Stimulated activated memory B cell treated with anti-CD40 and anti-IgM and Interleukin-4, amounts not matched to agents 10 μg/mL and 1 μg/mL and 100 μg/mL, for 72 hours (primary cell): ENCODE data around the gene METTL16.
"Not testable (repeated sequence)": the region's sequence is repeated elsewhere in the genome, so short reads cannot be mapped to it uniquely, and the experiment has no call there.

Experiments used
- ATAC-seq: fragments of 150-1000 bp; cut with Tn5 transposase; 2 replicates; pipeline ENCODE4 v1.10.0; 2021
- H3K27ac Mint-ChIP-seq: one replicate; pipeline ENCODE4 v1.8.0; 2022; ENCODE audit warnings: mild to moderate bottlenecking, mixed read lengths
- H3K27me3 Mint-ChIP-seq: one replicate; pipeline ENCODE4 v1.8.0; 2022; ENCODE audit warnings: mixed read lengths
- H3K36me3 Mint-ChIP-seq: one replicate; pipeline ENCODE4 v1.8.0; 2022; ENCODE audit warnings: mixed read lengths
- H3K4me1 Mint-ChIP-seq: one replicate; pipeline ENCODE4 v1.8.0; 2022; ENCODE audit warnings: mixed read lengths
- H3K4me3 Mint-ChIP-seq: one replicate; pipeline ENCODE4 v1.8.0; 2022; ENCODE audit warnings: mild to moderate bottlenecking, moderate library complexity, mixed read lengths
- H3K9me3 Mint-ChIP-seq: one replicate; pipeline ENCODE4 v1.8.0; 2022; ENCODE audit warnings: mixed read lengths

METTL16 gene

GRCh38 chr17:2511462-2512369, at the start of gene METTL16:
METTL16 (minus strand) TSS chr17:2511888; CDS start chr17:2502331, 9,557 bp downstream.
- no peak within 1 kb of the TSS for H3K4me3 Mint-ChIP-seq
- ATAC-seq = peak; percentile 100
- no peak within 1 kb of the TSS for H3K27ac Mint-ChIP-seq
- no peaks in the 10 kb centered on the region for H3K27me3 Mint-ChIP-seq
- no peaks in the 10 kb centered on the region for H3K9me3 Mint-ChIP-seq
- peaks cover 13% of the 10 kb centered on the region for H3K4me1 Mint-ChIP-seq
- peaks cover 11% of the 10 kb centered on the region for H3K36me3 Mint-ChIP-seq

DNA sequence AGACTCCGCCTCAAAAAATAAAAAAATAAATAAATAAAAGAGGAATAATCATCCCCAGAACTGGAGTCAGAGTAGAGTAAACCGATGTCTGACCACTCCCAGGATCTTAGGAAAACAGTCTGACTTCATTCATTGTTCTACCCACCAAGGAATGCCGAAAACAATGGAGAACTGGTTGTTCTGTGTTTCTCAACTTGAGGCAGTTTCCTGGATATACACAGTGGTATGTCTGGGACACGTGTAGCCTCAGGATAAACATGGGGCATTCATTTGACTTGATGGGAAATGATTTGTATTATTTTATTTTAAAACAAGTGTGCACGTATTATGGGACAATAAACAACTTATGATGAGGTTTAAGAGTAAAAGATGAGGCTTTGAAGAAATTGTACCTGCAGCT, 49.0 kb upstream of the METTL16 start:
- Mint-ChIP-seq H3K36me3 (no peaks in the 10 kb centered on the region), H3K4me3 (no peak overlapping the region), H3K4me1 (peaks cover 15% of the 10 kb centered on the region), H3K27ac (no peak overlapping the region), H3K9me3 (no peaks in the 10 kb centered on the region), H3K27me3 (peaks cover 17% of the 10 kb centered on the region)
- no peak for ATAC-seq

GRCh38 chr17:2551928-2552327, 40.2 kb upstream of the METTL16 start:
- ATAC-seq = no peak
- Mint-ChIP-seq H3K27ac (no peak overlapping the region), H3K9me3 (no peaks in the 10 kb centered on the region)

GRCh38 chr17:2551493-2551892, 39.8 kb upstream of the METTL16 start:
- Mint-ChIP-seq H3K27ac (no peak overlapping the region), H3K4me3 (no peak overlapping the region), H3K36me3 (no peaks in the 10 kb centered on the region), H3K9me3 (no peaks in the 10 kb centered on the region), H3K27me3 (peaks cover 11% of the 10 kb centered on the region), H3K4me1 (no peaks in the 10 kb centered on the region)
- ATAC-seq = no peak

More at GRCh38 chr17:2551928-2552327, 40.2 kb upstream of the METTL16 start:
- H3K4me1 Mint-ChIP-seq = no peaks in the 10 kb centered on the region
- peaks cover 11% of the 10 kb centered on the region for H3K27me3 Mint-ChIP-seq
- no peaks in the 10 kb centered on the region for H3K36me3 Mint-ChIP-seq
- H3K4me3 Mint-ChIP-seq = no peak overlapping the region

DNA sequence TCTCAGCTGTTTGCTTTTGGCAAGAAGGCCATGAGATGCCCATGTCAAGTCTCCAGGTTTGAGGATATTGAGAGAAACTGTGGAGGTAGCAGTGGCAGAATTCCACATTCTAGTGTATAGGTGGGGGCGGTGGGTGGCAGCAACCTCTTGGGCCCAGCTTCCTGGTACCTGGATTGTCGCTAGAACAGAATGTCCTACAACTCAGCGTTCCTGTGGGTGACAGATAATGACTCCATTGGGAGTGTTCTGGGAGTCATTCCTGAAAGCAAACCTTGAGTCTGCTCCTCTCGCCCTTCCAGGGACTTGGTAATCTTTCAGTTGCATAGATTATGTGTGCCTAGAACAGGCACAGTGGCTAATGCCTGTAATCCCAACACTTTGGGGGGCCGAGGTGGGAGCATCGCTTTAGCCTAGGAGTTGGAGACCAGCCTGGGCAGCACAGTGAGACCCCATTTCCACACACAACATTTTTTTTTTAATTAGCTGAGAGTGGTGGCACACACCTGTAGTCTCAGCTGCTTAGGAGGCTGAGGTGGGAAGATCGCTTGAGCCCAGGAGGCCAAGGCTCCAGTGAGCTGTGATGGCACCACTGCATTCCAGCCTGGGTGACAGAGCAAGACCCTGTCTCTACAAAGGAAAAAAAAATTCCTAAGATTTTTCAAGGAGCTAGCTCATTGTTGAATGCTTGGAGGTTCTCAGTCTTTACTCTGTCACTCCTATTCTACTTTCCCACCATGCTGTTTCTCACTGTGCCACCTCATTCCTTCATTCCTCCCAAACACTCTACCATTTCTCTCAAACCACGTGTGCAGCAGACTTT, 37.9 kb upstream of the METTL16 start:
- Mint-ChIP-seq H3K36me3 (no peaks in the 10 kb centered on the region), H3K9me3 (no peaks in the 10 kb centered on the region), H3K4me3 (no peak overlapping the region), H3K4me1 (no peaks in the 10 kb centered on the region), H3K27me3 (peaks cover 11% of the 10 kb centered on the region), H3K27ac (no peak overlapping the region)
- ATAC-seq = no peak

- not testable (repeated sequence) for H3K4me1 Mint-ChIP-seq, H3K9me3 Mint-ChIP-seq, H3K36me3 Mint-ChIP-seq, H3K4me3 Mint-ChIP-seq, ATAC-seq, H3K27ac Mint-ChIP-seq
- H3K27me3 Mint-ChIP-seq = peaks cover 11% of the 10 kb centered on the region
Measured at GRCh38 chr17:2548026-2548425, 36.3 kb upstream of the METTL16 start.

GRCh38 chr17:2547176-2547575, 35.5 kb upstream of the METTL16 start:
- Mint-ChIP-seq H3K27ac (no peak overlapping the region), H3K27me3 (peaks cover 8% of the 10 kb centered on the region), H3K4me3 (no peak overlapping the region), H3K36me3 (no peaks in the 10 kb centered on the region), H3K9me3 (no peaks in the 10 kb centered on the region), H3K4me1 (peaks cover 6% of the 10 kb centered on the region)
- no peak for ATAC-seq

- no peak for ATAC-seq
- H3K27ac Mint-ChIP-seq = no peak overlapping the region
Measured at GRCh38 chr17:2545393-2545792, 33.7 kb upstream of the METTL16 start.

DNA sequence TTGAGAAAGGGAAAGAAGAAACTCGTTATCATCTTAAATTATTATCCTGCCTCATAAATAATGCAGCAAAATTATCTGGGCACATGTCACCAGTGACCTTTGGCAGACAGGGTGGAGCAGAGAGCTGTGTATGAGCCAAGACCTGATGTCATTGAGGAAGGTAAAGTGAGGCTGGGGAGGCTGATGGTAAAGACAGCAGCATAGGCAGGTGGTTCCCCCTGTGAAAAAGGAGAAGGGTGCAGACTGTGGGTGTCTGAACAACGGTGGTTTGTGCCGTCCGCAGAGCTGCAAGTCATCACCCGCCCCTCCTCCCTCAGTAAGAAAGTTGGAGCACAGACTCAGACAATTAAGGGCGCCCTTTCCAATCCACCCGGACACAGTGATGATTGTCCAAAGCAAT, 30.8 kb upstream of the METTL16 start:
- Mint-ChIP-seq H3K9me3 (no peaks in the 10 kb centered on the region), H3K36me3 (no peaks in the 10 kb centered on the region), H3K27ac (peak overlapping the region; percentile 40), H3K4me1 (peaks cover 8% of the 10 kb centered on the region), H3K4me3 (no peak overlapping the region), H3K27me3 (no peaks in the 10 kb centered on the region)
- peak; percentile 84 for ATAC-seq

More at GRCh38 chr17:2545393-2545792, 33.7 kb upstream of the METTL16 start:
- Mint-ChIP-seq H3K4me3 (no peak overlapping the region), H3K9me3 (no peaks in the 10 kb centered on the region), H3K27me3 (no peaks in the 10 kb centered on the region), H3K36me3 (no peaks in the 10 kb centered on the region), H3K4me1 (peaks cover 8% of the 10 kb centered on the region)

GRCh38 chr17:2542056-2542455, 30.4 kb upstream of the METTL16 start:
- peak overlapping the region; percentile 40 for H3K27ac Mint-ChIP-seq
- no peak for ATAC-seq
- H3K36me3 Mint-ChIP-seq = no peaks in the 10 kb centered on the region
- peaks cover 8% of the 10 kb centered on the region for H3K4me1 Mint-ChIP-seq
- no peaks in the 10 kb centered on the region for H3K27me3 Mint-ChIP-seq
- H3K4me3 Mint-ChIP-seq = no peak overlapping the region
- H3K9me3 Mint-ChIP-seq = no peaks in the 10 kb centered on the region

- not testable (repeated sequence) for H3K4me1 Mint-ChIP-seq, H3K4me3 Mint-ChIP-seq, H3K27me3 Mint-ChIP-seq, H3K27ac Mint-ChIP-seq, H3K36me3 Mint-ChIP-seq, H3K9me3 Mint-ChIP-seq, ATAC-seq
Measured at GRCh38 chr17:2537579-2537978, 25.9 kb upstream of the METTL16 start.

- H3K27ac Mint-ChIP-seq = no peak overlapping the region
- H3K27me3 Mint-ChIP-seq = no peaks in the 10 kb centered on the region
- H3K36me3 Mint-ChIP-seq = no peaks in the 10 kb centered on the region
- peaks cover 8% of the 10 kb centered on the region for H3K4me1 Mint-ChIP-seq
- H3K4me3 Mint-ChIP-seq = no peak overlapping the region
- ATAC-seq = no peak
- H3K9me3 Mint-ChIP-seq = no peaks in the 10 kb centered on the region
Measured at GRCh38 chr17:2532146-2532720, 20.5 kb upstream of the METTL16 start.

GRCh38 chr17:2531243-2531954, 19.7 kb upstream of the METTL16 start:
- not testable (repeated sequence) for H3K9me3 Mint-ChIP-seq, H3K27me3 Mint-ChIP-seq, H3K4me3 Mint-ChIP-seq, ATAC-seq, H3K4me1 Mint-ChIP-seq, H3K36me3 Mint-ChIP-seq, H3K27ac Mint-ChIP-seq

GRCh38 chr17:2521775-2522410, 10.2 kb upstream of the METTL16 start:
- ATAC-seq, H3K9me3 Mint-ChIP-seq, H3K36me3 Mint-ChIP-seq, H3K27ac Mint-ChIP-seq, H3K27me3 Mint-ChIP-seq, H3K4me1 Mint-ChIP-seq, H3K4me3 Mint-ChIP-seq: not testable (repeated sequence)
